ENCODE measurements around the gene RPLP2.

RPLP2 gene

GRCh38 chr11:837990-838307 lies 28.2 kb downstream of the RPLP2 start:
- no peak for DNase-seq

- no peak for DNase-seq
These were observed 28.9 kb downstream of the RPLP2 start for GRCh38 chr11:838441-839279.

- DNase-seq: no peak
These were observed 29.5 kb downstream of the RPLP2 start for GRCh38 chr11:839280-839623.

- DNase-seq: no peak
These were observed 30.3 kb downstream of the RPLP2 start for GRCh38 chr11:839875-840617.

- DNase-seq: no peak
These were observed 32.2 kb downstream of the RPLP2 start for GRCh38 chr11:841981-842369.

- DNase-seq: peak; percentile 84
These were observed 32.7 kb downstream of the RPLP2 start, which contains the start of the genes POLR2L and TSPAN4 for GRCh38 chr11:842370-843002. TSS of gene POLR2L (minus strand) at chr11:842529. CDS start at chr11:842508, 21 bp downstream. TSS of gene TSPAN4 (plus strand) at chr11:842852. CDS start at chr11:850305, 7,453 bp downstream.

GRCh38 chr11:843086-843734 lies 33.4 kb downstream of the RPLP2 start:
- no peak for DNase-seq

GRCh38 chr11:843818-844692 lies 34.3 kb downstream of the RPLP2 start:
- no peak for DNase-seq

- no peak for DNase-seq
These were observed 35.2 kb downstream of the RPLP2 start for GRCh38 chr11:844693-845644.

- DNase-seq: no peak
These were observed 36.2 kb downstream of the RPLP2 start for GRCh38 chr11:845872-846495.

- no peak for DNase-seq
These were observed 36.8 kb downstream of the RPLP2 start for GRCh38 chr11:846496-847098.

- DNase-seq: no peak
These were observed 38.1 kb downstream of the RPLP2 start for GRCh38 chr11:847876-848275.

- peak; percentile 62 for DNase-seq
These were observed 38.7 kb downstream of the RPLP2 start for GRCh38 chr11:848380-848931.

- no peak for DNase-seq
These were observed 39.5 kb downstream of the RPLP2 start for GRCh38 chr11:849104-849824.

- DNase-seq: no peak
These were observed 40.4 kb downstream of the RPLP2 start for GRCh38 chr11:849951-850774.

GRCh38 chr11:850775-851763 lies 41.3 kb downstream of the RPLP2 start:
- no peak for DNase-seq

GRCh38 chr11:852762-853161 lies 43.0 kb downstream of the RPLP2 start:
- no peak for DNase-seq
